ENCODE data around the gene DPYSL5. TPM values are rescaled to one million over a fixed set of nuclear protein-coding genes. Genes with fewer than 3 reads are reported as not detected.

The DPYSL5 gene
- total and polyA plus RNA-seq, 12 donors: 0.01 to 0.12 TPM; not detected in 10

DNA sequence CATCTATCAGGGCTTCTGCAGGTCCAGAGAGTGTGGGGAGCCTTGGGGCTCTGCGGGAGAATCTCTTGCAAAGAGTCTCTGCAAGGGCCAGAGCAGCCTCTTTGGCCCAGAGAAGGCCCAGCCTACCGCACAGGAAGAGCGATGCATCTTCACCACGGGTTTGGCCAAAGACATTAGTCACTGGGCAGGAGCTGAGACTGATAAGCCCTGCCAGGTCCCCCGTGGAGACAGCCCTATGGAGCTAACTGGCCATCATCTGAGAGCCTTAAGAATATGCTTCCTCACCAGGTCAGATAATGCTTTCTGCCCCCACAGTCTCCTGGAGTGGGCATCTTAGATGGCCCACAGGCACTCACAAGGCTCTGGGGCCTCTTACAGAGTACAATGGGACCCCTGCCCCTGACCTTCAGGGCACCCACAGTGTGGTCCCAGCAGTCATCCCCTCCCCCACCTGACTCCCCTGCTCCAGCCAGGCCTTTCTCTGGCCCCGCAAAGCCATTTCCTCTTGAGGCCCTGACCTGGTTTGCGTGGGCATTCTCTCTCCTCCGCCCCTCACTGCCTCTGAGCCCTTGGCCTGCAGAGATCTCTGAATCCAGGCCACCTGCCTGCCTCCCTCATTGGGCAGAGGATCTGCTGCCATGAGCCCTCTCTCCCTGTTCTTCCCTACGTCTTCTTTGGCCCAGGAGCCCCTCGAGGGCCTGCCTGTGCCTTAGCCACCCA, 90.6 kb downstream of the DPYSL5 start:
- DNase-seq: no peak
- TF ChIP-seq, protein P1, sequence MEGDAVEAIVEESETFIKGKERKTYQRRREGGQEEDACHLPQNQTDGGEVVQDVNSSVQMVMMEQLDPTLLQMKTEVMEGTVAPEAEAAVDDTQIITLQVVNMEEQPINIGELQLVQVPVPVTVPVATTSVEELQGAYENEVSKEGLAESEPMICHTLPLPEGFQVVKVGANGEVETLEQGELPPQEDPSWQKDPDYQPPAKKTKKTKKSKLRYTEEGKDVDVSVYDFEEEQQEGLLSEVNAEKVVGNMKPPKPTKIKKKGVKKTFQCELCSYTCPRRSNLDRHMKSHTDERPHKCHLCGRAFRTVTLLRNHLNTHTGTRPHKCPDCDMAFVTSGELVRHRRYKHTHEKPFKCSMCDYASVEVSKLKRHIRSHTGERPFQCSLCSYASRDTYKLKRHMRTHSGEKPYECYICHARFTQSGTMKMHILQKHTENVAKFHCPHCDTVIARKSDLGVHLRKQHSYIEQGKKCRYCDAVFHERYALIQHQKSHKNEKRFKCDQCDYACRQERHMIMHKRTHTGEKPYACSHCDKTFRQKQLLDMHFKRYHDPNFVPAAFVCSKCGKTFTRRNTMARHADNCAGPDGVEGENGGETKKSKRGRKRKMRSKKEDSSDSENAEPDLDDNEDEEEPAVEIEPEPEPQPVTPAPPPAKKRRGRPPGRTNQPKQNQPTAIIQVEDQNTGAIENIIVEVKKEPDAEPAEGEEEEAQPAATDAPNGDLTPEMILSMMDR (IDR thresholded peaks at IDR 0.05): no peak
- Histone ChIP-seq H3K4me3 (no peak overlapping the region), H3K4me1 (no peaks in the 10 kb centered on the region), H3K27ac (no peak overlapping the region), H3K36me3 (no peaks in the 10 kb centered on the region), H3K27me3 (peaks cover 0 to 35% (median 10%) of the 10 kb centered on the region in 7 donors), H3K9me3 (no peaks in the 10 kb centered on the region)
- WGBS, 2 donors: 71 to 79% methylated on average over 10 of the region's 10 CpGs
- ATAC-seq: no peak
- intact Hi-C loops (cut with DNase I): no loop called here

DNA sequence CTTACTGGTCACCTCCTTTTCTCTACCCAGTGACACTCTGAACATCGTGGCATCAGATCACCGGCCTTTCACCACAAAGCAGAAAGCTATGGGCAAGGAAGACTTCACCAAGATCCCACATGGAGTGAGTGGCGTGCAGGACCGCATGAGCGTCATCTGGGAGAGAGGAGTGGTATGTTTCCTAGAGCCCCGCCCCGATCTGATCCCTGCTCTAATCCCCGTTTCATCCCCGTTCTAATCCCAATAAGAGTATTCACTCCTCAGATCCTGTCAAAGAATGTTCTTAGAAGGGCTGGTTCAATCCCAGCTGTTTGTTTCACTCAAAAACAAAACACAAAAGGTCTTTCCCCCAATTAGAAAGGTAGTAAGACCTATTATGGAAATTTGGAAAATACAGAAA, 92.1 kb downstream of the DPYSL5 start:
- TF ChIP-seq, protein P1 (IDR thresholded peaks at IDR 0.05): no peak
- Histone ChIP-seq H3K9me3 (no peaks in the 10 kb centered on the region), H3K4me1 (no peaks in the 10 kb centered on the region), H3K27me3 (peaks cover 0 to 38% (median 23%) of the 10 kb centered on the region in 7 donors), H3K4me3 (no peak overlapping the region), H3K36me3 (no peaks in the 10 kb centered on the region), H3K27ac (no peak overlapping the region)
- ATAC-seq (no peak), DNase-seq (no peak)
- 87 to 90% methylated on average over 9 of the region's 9 CpGs for WGBS, 2 donors
- intact Hi-C loops (cut with DNase I): loop anchor here in 2 of 10 donors (2.0 to 5.0 kb wide), 2 partner anchors 93 kb away; partner anchors contain the start of gene DPYSL5 (in 1 of the 2)

DNA sequence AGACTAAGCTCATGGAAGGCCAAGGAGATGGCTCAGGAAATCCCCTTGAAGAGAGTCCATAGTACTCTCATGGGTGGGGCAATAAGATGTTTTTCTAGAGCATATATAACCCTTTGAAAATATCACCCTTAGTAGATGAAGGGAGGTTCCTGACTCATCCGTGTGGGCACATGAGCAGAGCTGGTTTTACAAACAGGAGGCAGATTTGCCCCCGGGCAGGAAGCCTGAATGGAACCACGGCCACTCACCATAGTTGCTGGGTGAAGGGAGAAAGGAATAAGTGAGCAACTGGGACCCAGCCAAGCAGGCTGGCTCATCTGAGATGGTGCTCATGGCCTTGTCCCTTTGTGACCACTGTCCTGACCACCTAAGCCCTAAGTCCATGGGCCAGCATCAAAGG, 93.6 kb downstream of the DPYSL5 start:
- H3K4me3 ChIP-seq: no peak overlapping the region
- ATAC-seq (no peak), DNase-seq (no peak)
- H3K27ac ChIP-seq: no peak overlapping the region
- intact Hi-C loops (cut with DNase I): loop anchor here in 2 of 10 donors (2.0 to 5.0 kb wide), 2 partner anchors 94 to 95 kb away; partner anchors contain the start of gene DPYSL5 (in 1 of the 2)
- TF ChIP-seq, protein P1 (IDR thresholded peaks at IDR 0.05): no peak
- no peaks in the 10 kb centered on the region for H3K36me3 ChIP-seq
- H3K9me3 ChIP-seq: no peaks in the 10 kb centered on the region
- no peaks in the 10 kb centered on the region for H3K4me1 ChIP-seq
- 84 to 85% methylated on average over 3 of the region's 3 CpGs for WGBS, 2 donors
- H3K27me3 ChIP-seq: peaks cover 0 to 41% (median 30%) of the 10 kb centered on the region in 7 donors

DNA sequence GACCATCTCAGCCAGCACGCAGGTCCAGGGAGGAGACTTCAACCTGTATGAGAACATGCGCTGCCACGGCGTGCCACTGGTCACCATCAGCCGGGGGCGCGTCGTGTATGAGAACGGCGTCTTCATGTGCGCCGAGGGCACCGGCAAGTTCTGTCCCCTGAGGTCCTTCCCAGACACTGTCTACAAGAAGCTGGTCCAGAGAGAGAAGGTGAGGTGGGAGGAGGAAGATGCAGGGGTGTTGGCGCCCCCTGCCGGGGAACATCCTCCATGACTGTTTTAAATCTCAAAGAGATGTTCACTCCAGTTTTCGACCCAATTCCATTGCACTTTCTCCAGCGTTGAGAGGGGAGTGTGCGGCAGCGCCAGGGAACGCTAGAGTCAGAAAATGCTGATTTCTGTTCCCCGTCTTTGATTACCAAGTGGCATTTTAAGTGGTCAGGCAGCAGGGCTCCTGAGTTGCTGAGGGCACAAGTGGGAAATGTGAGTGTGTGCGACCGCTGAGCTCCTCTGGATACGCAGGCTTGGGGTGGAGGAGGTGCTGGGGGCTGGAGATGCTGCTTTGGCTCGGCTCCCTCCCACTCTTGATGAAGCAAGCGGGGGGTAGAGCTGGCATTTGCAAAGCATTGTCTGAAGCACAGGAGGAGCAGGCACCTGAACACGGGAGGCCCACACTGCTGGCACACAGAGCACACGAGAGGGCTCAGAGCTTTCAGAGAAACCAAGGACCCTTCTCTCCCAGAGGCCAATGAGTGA, 94.8 kb downstream of the DPYSL5 start:
- Histone ChIP-seq H3K36me3 (no peaks in the 10 kb centered on the region), H3K4me1 (peaks cover 0 to 12% (median 9%) of the 10 kb centered on the region in 9 donors), H3K27ac (no peak overlapping the region), H3K4me3 (no peak overlapping the region), H3K9me3 (no peaks in the 10 kb centered on the region), H3K27me3 (peaks cover 0 to 40% (median 30%) of the 10 kb centered on the region in 7 donors)
- WGBS, 2 donors: 22 to 23% methylated on average over 28 of the region's 28 CpGs
- intact Hi-C loops (cut with DNase I): loop anchor here in 9 of 10 donors (1.0 to 5.0 kb wide), 3 partner anchors 95 to 96 kb away; partner anchors contain the start of gene DPYSL5 (in 1 of the 9)
- peak; percentile 39 to 64 for DNase-seq
- ATAC-seq: peak in 4 of 8 donors; percentile 31 to 43 (median 40)
- TF ChIP-seq, protein P1 (IDR thresholded peaks at IDR 0.05): peak; percentile 70 to 88 (median 83)
